Activated T-helper 2 cell treated with anti-CD3 and anti-CD28 coated beads, Interferon-gamma antibody, Interleukin-2, Interleukin-4, amounts not matched to agents 10 μg/mL and 5 μg/mL and 100 μg/mL, durations not matched to agents 14 hours and 24 hours and 36 hours (primary cell): ENCODE results near the gene GRM7. TPM values are rescaled to one million over a fixed set of nuclear protein-coding genes. Genes with fewer than 3 reads are reported as not detected.

Source experiments
- DNase-seq: peaks from one replicate; pipeline ENCODE4 v3.0.0; 2021; ENCODE audit warnings: low spot score
- H3K27ac Mint-ChIP-seq: one replicate; pipeline ENCODE4 v1.8.0; 2021; ENCODE audit warnings: mixed read lengths
- H3K27me3 Mint-ChIP-seq: one replicate; pipeline ENCODE4 v1.8.0; 2021; ENCODE audit warnings: low read depth, mixed read lengths
- H3K36me3 Mint-ChIP-seq: one replicate; pipeline ENCODE4 v1.8.0; 2021; ENCODE audit warnings: low read depth, mixed read lengths
- H3K4me1 Mint-ChIP-seq: one replicate; pipeline ENCODE4 v1.8.0; 2021; ENCODE audit warnings: low read depth, mixed read lengths
- H3K4me3 Mint-ChIP-seq: one replicate; pipeline ENCODE4 v1.8.0; 2021; ENCODE audit warnings: low read depth, mild to moderate bottlenecking, moderate library complexity, mixed read lengths
- H3K9me3 Mint-ChIP-seq: one replicate; pipeline ENCODE4 v1.8.0; 2021; ENCODE audit warnings: mixed read lengths
- intact Hi-C: fragments of 100-400 bp; cut with micrococcal nuclease; formaldehyde crosslinking; loops from one replicate; pipeline ENCODE4 v1.15.1; 2023
- total RNA-seq: library from RNA; stranded (reverse); gene quantifications from 2 replicates; pipeline ENCODE4 v1.2.3, GENCODE V29; 2022

GRM7 gene
- total RNA-seq, 1 donor from 2014 or later = not detected

- Mint-ChIP-seq H3K9me3 (peaks cover 6% of the 10 kb centered on the region), H3K36me3 (no peaks in the 10 kb centered on the region), H3K27me3 (no peaks in the 10 kb centered on the region), H3K4me1 (no peaks in the 10 kb centered on the region), H3K27ac (no peak overlapping the region), H3K4me3 (no peak overlapping the region)
- DNase-seq = no peak
- intact Hi-C loops = no loop called here
Measured at GRCh38 chr3:7659079-7659478, 798.2 kb downstream of the GRM7 start.

GRCh38 chr3:7663771-7664170 lies 802.9 kb downstream of the GRM7 start:
- H3K9me3 Mint-ChIP-seq = no peaks in the 10 kb centered on the region
- no peak for DNase-seq
- H3K4me3 Mint-ChIP-seq = no peak overlapping the region
- intact Hi-C loops = no loop called here
- no peaks in the 10 kb centered on the region for H3K36me3 Mint-ChIP-seq
- no peaks in the 10 kb centered on the region for H3K27me3 Mint-ChIP-seq
- H3K4me1 Mint-ChIP-seq = no peaks in the 10 kb centered on the region
- no peak overlapping the region for H3K27ac Mint-ChIP-seq

GRCh38 chr3:7667774-7668173 lies 806.9 kb downstream of the GRM7 start:
- Mint-ChIP-seq H3K9me3 (no peaks in the 10 kb centered on the region), H3K27me3 (no peaks in the 10 kb centered on the region), H3K4me1 (no peaks in the 10 kb centered on the region), H3K36me3 (no peaks in the 10 kb centered on the region), H3K4me3 (no peak overlapping the region), H3K27ac (no peak overlapping the region)
- no peak for DNase-seq
- intact Hi-C loops = no loop called here

- no peaks in the 10 kb centered on the region for H3K9me3 Mint-ChIP-seq
- H3K27ac Mint-ChIP-seq = no peak overlapping the region
- H3K4me3 Mint-ChIP-seq = no peak overlapping the region
- H3K36me3 Mint-ChIP-seq = no peaks in the 10 kb centered on the region
- H3K4me1 Mint-ChIP-seq = no peaks in the 10 kb centered on the region
- H3K27me3 Mint-ChIP-seq = no peaks in the 10 kb centered on the region
- DNase-seq = no peak
- intact Hi-C loops = no loop called here
Measured at GRCh38 chr3:7669641-7670040, 808.7 kb downstream of the GRM7 start.

GRCh38 chr3:7678521-7678920 lies 817.6 kb downstream of the GRM7 start:
- Mint-ChIP-seq H3K27ac (no peak overlapping the region), H3K27me3 (no peaks in the 10 kb centered on the region), H3K4me3 (no peak overlapping the region), H3K36me3 (no peaks in the 10 kb centered on the region), H3K9me3 (no peaks in the 10 kb centered on the region), H3K4me1 (no peaks in the 10 kb centered on the region)
- DNase-seq = no peak
- intact Hi-C loops = no loop called here

- DNase-seq = no peak
- intact Hi-C loops = no loop called here
- Mint-ChIP-seq H3K27ac (no peak overlapping the region), H3K4me3 (no peak overlapping the region), H3K4me1 (no peaks in the 10 kb centered on the region), H3K9me3 (no peaks in the 10 kb centered on the region), H3K27me3 (no peaks in the 10 kb centered on the region), H3K36me3 (no peaks in the 10 kb centered on the region)
Measured at GRCh38 chr3:7682822-7683229, 821.9 kb downstream of the GRM7 start.

- H3K9me3 Mint-ChIP-seq = no peaks in the 10 kb centered on the region
- H3K4me1 Mint-ChIP-seq = no peaks in the 10 kb centered on the region
- H3K36me3 Mint-ChIP-seq = no peaks in the 10 kb centered on the region
- intact Hi-C loops = no loop called here
- no peaks in the 10 kb centered on the region for H3K27me3 Mint-ChIP-seq
- DNase-seq = no peak
- H3K4me3 Mint-ChIP-seq = no peak overlapping the region
- H3K27ac Mint-ChIP-seq = no peak overlapping the region
Measured at GRCh38 chr3:7683426-7683825, 822.5 kb downstream of the GRM7 start.

GRCh38 chr3:7684182-7684715 lies 823.3 kb downstream of the GRM7 start:
- no peaks in the 10 kb centered on the region for H3K27me3 Mint-ChIP-seq
- no peaks in the 10 kb centered on the region for H3K4me1 Mint-ChIP-seq
- no peaks in the 10 kb centered on the region for H3K36me3 Mint-ChIP-seq
- no peak overlapping the region for H3K4me3 Mint-ChIP-seq
- intact Hi-C loops = no loop called here
- no peak overlapping the region for H3K27ac Mint-ChIP-seq
- no peak for DNase-seq
- no peaks in the 10 kb centered on the region for H3K9me3 Mint-ChIP-seq

- Mint-ChIP-seq H3K36me3 (no peaks in the 10 kb centered on the region), H3K4me1 (no peaks in the 10 kb centered on the region), H3K9me3 (peaks cover 3% of the 10 kb centered on the region), H3K27me3 (no peaks in the 10 kb centered on the region), H3K27ac (no peak overlapping the region), H3K4me3 (no peak overlapping the region)
- no peak for DNase-seq
- intact Hi-C loops = no loop called here
Measured at GRCh38 chr3:7687428-7688147, 826.7 kb downstream of the GRM7 start.

- Mint-ChIP-seq H3K27ac (no peak overlapping the region), H3K27me3 (no peaks in the 10 kb centered on the region), H3K9me3 (peaks cover 7% of the 10 kb centered on the region), H3K36me3 (no peaks in the 10 kb centered on the region), H3K4me1 (no peaks in the 10 kb centered on the region), H3K4me3 (no peak overlapping the region)
- intact Hi-C loops = no loop called here
- DNase-seq = no peak
Measured at GRCh38 chr3:7692866-7693265, 832.0 kb downstream of the GRM7 start.

- Mint-ChIP-seq H3K27me3 (no peaks in the 10 kb centered on the region), H3K27ac (no peak overlapping the region), H3K4me1 (no peaks in the 10 kb centered on the region), H3K4me3 (no peak overlapping the region), H3K36me3 (no peaks in the 10 kb centered on the region), H3K9me3 (peaks cover 7% of the 10 kb centered on the region)
- intact Hi-C loops = no loop called here
- no peak for DNase-seq
Measured at GRCh38 chr3:7693976-7694375, 833.1 kb downstream of the GRM7 start.

GRCh38 chr3:7695049-7695448 lies 834.1 kb downstream of the GRM7 start:
- Mint-ChIP-seq H3K27me3 (no peaks in the 10 kb centered on the region), H3K4me3 (no peak overlapping the region), H3K36me3 (no peaks in the 10 kb centered on the region), H3K9me3 (peaks cover 3% of the 10 kb centered on the region), H3K27ac (no peak overlapping the region), H3K4me1 (no peaks in the 10 kb centered on the region)
- no peak for DNase-seq
- intact Hi-C loops = no loop called here

- no peaks in the 10 kb centered on the region for H3K36me3 Mint-ChIP-seq
- no peaks in the 10 kb centered on the region for H3K4me1 Mint-ChIP-seq
- no peak for DNase-seq
- H3K27me3 Mint-ChIP-seq = no peaks in the 10 kb centered on the region
- no peak overlapping the region for H3K27ac Mint-ChIP-seq
- H3K4me3 Mint-ChIP-seq = no peak overlapping the region
- H3K9me3 Mint-ChIP-seq = peaks cover 3% of the 10 kb centered on the region
- intact Hi-C loops = no loop called here
Measured at GRCh38 chr3:7696320-7696719, 835.4 kb downstream of the GRM7 start.

- DNase-seq = no peak
- no peak overlapping the region for H3K4me3 Mint-ChIP-seq
- intact Hi-C loops = no loop called here
- peaks cover 3% of the 10 kb centered on the region for H3K9me3 Mint-ChIP-seq
- H3K27me3 Mint-ChIP-seq = no peaks in the 10 kb centered on the region
- no peak overlapping the region for H3K27ac Mint-ChIP-seq
- H3K4me1 Mint-ChIP-seq = no peaks in the 10 kb centered on the region
- no peaks in the 10 kb centered on the region for H3K36me3 Mint-ChIP-seq
Measured at GRCh38 chr3:7697548-7697947, 836.6 kb downstream of the GRM7 start.
